NB4 (cell line): ENCODE results near the gene LRRC49.

ENCODE experiments used
- CTCF ChIP-seq: IDR thresholded peaks from one replicate; pipeline ENCODE4 v1.5.1; 2012; ENCODE audit warnings: low read depth, low read length
- MYC ChIP-seq: IDR thresholded peaks from 2 replicates; pipeline ENCODE4 v1.6.1; 2011; ENCODE audit warnings: low read depth, low read length
- POLR2A ChIP-seq: IDR thresholded peaks from 2 replicates; pipeline ENCODE4 v1.6.1; 2011; ENCODE audit warnings: mild to moderate bottlenecking; ENCODE audit not compliant: insufficient read length; ENCODE audit errors: extremely low read depth
- TF ChIP-seq, protein P1 (sequence below): IDR thresholded peaks from 2 replicates; pipeline ENCODE4 v1.6.1; 2011; ENCODE audit warnings: low read depth, low read length

GRCh38 chr15:70853973-70854665 is 38.5 kb upstream of the LRRC49 start, which contains the start of gene LARP6:
- TF ChIP-seq, protein P1, sequence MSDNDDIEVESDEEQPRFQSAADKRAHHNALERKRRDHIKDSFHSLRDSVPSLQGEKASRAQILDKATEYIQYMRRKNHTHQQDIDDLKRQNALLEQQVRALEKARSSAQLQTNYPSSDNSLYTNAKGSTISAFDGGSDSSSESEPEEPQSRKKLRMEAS, result no peak
- TF ChIP-seq CTCF (no peak), POLR2A (no peak), MYC (no peak)
